Mesodermal cell (in vitro differentiated cells): ENCODE measurements around the gene SRPX.

Experiments used
- H3K27ac ChIP-seq: 2 replicates; pipeline ENCODE4 v1.7.0; 2013; ENCODE audit warnings: mild to moderate bottlenecking, low read depth, low read length, moderate library complexity; ENCODE audit not compliant: severe bottlenecking
- H3K36me3 ChIP-seq: 2 replicates; pipeline ENCODE4 v1.7.1; 2013; ENCODE audit warnings: mild to moderate bottlenecking, low read length, moderate library complexity; ENCODE audit not compliant: control insufficient read depth, insufficient read depth
- H3K4me1 ChIP-seq: one replicate; pipeline ENCODE4 v1.7.1; 2013; ENCODE audit warnings: mild to moderate bottlenecking, low read length; ENCODE audit not compliant: insufficient read depth, control insufficient read depth, poor library complexity, severe bottlenecking
- H3K4me3 ChIP-seq: 2 replicates; pipeline ENCODE4 v1.7.0; 2013; ENCODE audit warnings: low read length, control low read depth, mild to moderate bottlenecking; ENCODE audit not compliant: insufficient read depth, poor library complexity, severe bottlenecking; ENCODE audit errors: extremely low read depth
- H3K9me3 ChIP-seq: 2 replicates; pipeline ENCODE4 v1.7.1; 2013; ENCODE audit warnings: mild to moderate bottlenecking, low read length, moderate library complexity; ENCODE audit not compliant: control insufficient read depth
- WGBS, 2 experiments: methylation state at CpG; one replicate each; pipeline ENCODE4 v1.1.5; 2013; ENCODE audit warnings: missing lambda C conversion rate in 2 of 2; ENCODE audit not compliant: insufficient coverage in 2 of 2; 5-methylcytosine and 5-hydroxymethylcytosine counted together

Gene SRPX

DNA sequence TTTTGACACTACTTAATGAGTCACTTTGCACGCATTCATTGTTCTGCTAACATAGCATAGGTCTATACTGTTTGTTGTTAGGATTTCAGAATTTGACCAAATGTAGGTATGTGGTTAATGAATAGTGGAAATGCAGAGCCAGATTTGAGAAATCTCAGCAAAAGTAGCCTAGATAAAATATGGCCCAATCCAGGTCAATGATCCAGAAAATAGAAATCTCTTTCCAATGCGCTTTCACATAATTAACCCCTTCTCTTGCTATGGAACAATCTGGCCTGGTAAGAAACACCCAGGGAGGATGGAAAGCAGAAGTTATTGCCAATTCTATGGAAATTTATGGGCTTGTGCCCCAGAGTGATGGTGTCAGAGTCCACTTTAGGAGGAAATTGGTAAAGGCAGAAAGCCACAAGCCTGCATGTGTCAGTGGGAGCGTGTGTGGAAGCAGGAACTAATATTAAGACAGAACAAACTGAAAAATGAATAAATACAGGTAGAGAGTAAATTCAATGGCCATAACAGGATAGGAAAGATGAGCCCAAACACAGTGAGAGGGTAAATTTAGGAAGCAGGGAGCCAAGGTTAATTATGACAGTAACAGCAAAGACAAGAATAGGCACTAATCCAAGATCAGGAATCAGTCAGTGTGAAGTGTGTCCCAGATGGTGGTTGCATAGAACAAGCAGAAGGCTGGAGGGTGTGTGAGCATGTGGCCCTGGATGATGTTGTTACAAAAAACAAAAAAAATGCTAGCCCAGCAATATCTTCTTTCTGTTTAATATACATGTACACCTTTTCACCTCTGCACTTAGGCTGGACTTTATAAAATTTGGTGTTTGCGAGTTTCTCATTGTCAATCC lies 111.4 kb downstream of the SRPX start:
- Histone ChIP-seq H3K27ac (no peak overlapping the region), H3K4me3 (no peak overlapping the region), H3K4me1 (no peaks in the 10 kb centered on the region), H3K9me3 (no peaks in the 10 kb centered on the region), H3K36me3 (peaks cover 10% of the 10 kb centered on the region)
- WGBS, 2 experiments, result no CpG with 5 or more reads among the region's 4 CpGs

DNA sequence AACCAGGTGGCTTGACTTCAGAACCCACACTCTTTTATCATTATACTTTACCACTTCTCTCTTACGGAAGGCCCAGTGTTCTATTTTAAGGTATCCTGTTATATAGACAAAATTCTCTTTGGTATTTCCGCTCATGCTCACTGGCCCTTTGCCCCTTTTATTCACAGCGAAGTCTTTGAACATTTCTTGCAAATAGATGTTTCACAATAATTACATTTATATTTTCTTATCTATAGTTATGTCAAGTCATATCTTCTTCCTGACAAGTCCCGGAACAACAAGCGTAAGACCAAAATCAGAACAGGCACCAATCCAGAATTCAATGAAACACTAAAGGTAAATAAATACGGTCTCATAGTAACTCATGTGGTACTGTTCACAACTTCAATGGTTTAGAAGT lies 112.3 kb downstream of the SRPX start:
- Histone ChIP-seq H3K4me1 (no peaks in the 10 kb centered on the region), H3K4me3 (no peak overlapping the region), H3K27ac (no peak overlapping the region), H3K9me3 (no peaks in the 10 kb centered on the region), H3K36me3 (peaks cover 11% of the 10 kb centered on the region)
- WGBS, 2 experiments, result no CpG with 5 or more reads among the region's 6 CpGs

- no peak overlapping the region for H3K4me3 ChIP-seq
- peaks cover 14% of the 10 kb centered on the region for H3K36me3 ChIP-seq
- no peaks in the 10 kb centered on the region for H3K4me1 ChIP-seq
- H3K9me3 ChIP-seq, result no peaks in the 10 kb centered on the region
- 91 to 92% methylated on average over 2 to 4 of the region's 6 CpGs for WGBS, 2 experiments
- no peak overlapping the region for H3K27ac ChIP-seq
Observed at GRCh38 chrX:38106991-38107655, 113.5 kb downstream of the SRPX start.

GRCh38 chrX:38105216-38105725 lies 115.4 kb downstream of the SRPX start:
- no peak overlapping the region for H3K4me3 ChIP-seq
- no peaks in the 10 kb centered on the region for H3K4me1 ChIP-seq
- H3K36me3 ChIP-seq, result peaks cover 12% of the 10 kb centered on the region
- H3K9me3 ChIP-seq, result no peaks in the 10 kb centered on the region
- no CpG with 5 or more reads among the region's 6 CpGs for WGBS, 2 experiments
- H3K27ac ChIP-seq, result no peak overlapping the region

GRCh38 chrX:38103857-38104812 lies 116.5 kb downstream of the SRPX start:
- H3K27ac ChIP-seq, result no peak overlapping the region
- H3K9me3 ChIP-seq, result peaks cover 5% of the 10 kb centered on the region
- H3K4me3 ChIP-seq, result no peak overlapping the region
- no peaks in the 10 kb centered on the region for H3K4me1 ChIP-seq
- no CpG with 5 or more reads among the region's 5 CpGs for WGBS, 2 experiments
- H3K36me3 ChIP-seq, result peaks cover 14% of the 10 kb centered on the region

- peaks cover 14% of the 10 kb centered on the region for H3K36me3 ChIP-seq
- peaks cover 5% of the 10 kb centered on the region for H3K9me3 ChIP-seq
- no peaks in the 10 kb centered on the region for H3K4me1 ChIP-seq
- H3K27ac ChIP-seq, result no peak overlapping the region
- H3K4me3 ChIP-seq, result no peak overlapping the region
- WGBS, 2 experiments, result no CpG with 5 or more reads among the region's 1 CpG
Observed at GRCh38 chrX:38102875-38103274, 117.8 kb downstream of the SRPX start.

GRCh38 chrX:38102240-38102639 lies 118.4 kb downstream of the SRPX start:
- Histone ChIP-seq H3K36me3 (peaks cover 14% of the 10 kb centered on the region), H3K27ac (no peak overlapping the region), H3K9me3 (peaks cover 5% of the 10 kb centered on the region), H3K4me1 (no peaks in the 10 kb centered on the region), H3K4me3 (no peak overlapping the region)
- WGBS, 2 experiments, result no CpG with 5 or more reads among the region's 2 CpGs

- Histone ChIP-seq H3K36me3 (peaks cover 16% of the 10 kb centered on the region), H3K4me3 (no peak overlapping the region), H3K9me3 (peaks cover 5% of the 10 kb centered on the region), H3K27ac (no peak overlapping the region), H3K4me1 (no peaks in the 10 kb centered on the region)
Observed at GRCh38 chrX:38099688-38100087, 121.0 kb downstream of the SRPX start.
